Neural crest cell (in vitro differentiated cells): Measurements from ENCODE around the gene SSTR5. TPM values are rescaled to one million over a fixed set of nuclear protein-coding genes. Genes with fewer than 3 reads are reported as not detected.

Experiments
- DNase-seq: peaks from one replicate; pipeline ENCODE4 v3.0.0; 2021; ENCODE audit warnings: low read depth, mixed read lengths, low spot score
- H3K27ac Mint-ChIP-seq: one replicate; pipeline ENCODE4 v1.8.0; 2021; ENCODE audit warnings: mild to moderate bottlenecking, mixed read lengths; ENCODE audit not compliant: unreplicated experiment
- H3K27me3 Mint-ChIP-seq: 2 replicates; pipeline ENCODE4 v1.8.0; 2021; ENCODE audit warnings: low read depth, mild to moderate bottlenecking, mixed read lengths
- H3K36me3 Mint-ChIP-seq: 2 replicates; pipeline ENCODE4 v1.8.0; 2021; ENCODE audit warnings: low read depth, mild to moderate bottlenecking, mixed read lengths
- H3K4me1 Mint-ChIP-seq: 2 replicates; pipeline ENCODE4 v1.8.0; 2021; ENCODE audit warnings: mixed read lengths
- H3K4me3 Mint-ChIP-seq: one replicate; pipeline ENCODE4 v1.8.0; 2021; ENCODE audit warnings: mild to moderate bottlenecking, mixed read lengths
- H3K9me3 Mint-ChIP-seq: 2 replicates; pipeline ENCODE4 v1.8.0; 2021; ENCODE audit warnings: mixed read lengths
- total RNA-seq: library from RNA; stranded (reverse); gene quantifications from 2 replicates; pipeline ENCODE4 v1.2.1, GENCODE V29; 2021
- TF ChIP-seq, protein P1 (sequence below): fragments of 200-600 bp; sonication (generic); conservative IDR thresholded peaks from 2 replicates; pipeline ENCODE4 v1.5.0; 2021; ENCODE audit warnings: antibody characterized with exemption, mild to moderate bottlenecking

Gene SSTR5
- total RNA-seq, 1 donor from 2014 or later = not detected

DNA sequence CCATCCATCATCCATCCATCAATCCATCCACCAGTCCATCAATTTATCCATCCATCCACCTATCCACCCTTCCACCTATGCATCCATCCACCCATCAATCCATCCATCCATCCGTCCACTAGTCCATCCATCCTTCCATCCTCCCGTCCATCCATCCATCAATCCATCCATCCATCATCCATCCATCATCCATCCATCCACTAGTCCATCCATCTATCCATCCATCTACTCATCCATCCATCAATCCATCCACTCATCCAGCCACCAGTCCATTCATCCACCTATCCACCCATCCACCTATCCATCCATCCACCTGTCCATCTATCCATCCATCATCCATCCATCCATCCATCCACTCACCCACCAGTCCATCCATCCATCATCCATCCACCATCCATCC lies 39.9 kb upstream of the SSTR5 start:
- TF ChIP-seq, protein P1, sequence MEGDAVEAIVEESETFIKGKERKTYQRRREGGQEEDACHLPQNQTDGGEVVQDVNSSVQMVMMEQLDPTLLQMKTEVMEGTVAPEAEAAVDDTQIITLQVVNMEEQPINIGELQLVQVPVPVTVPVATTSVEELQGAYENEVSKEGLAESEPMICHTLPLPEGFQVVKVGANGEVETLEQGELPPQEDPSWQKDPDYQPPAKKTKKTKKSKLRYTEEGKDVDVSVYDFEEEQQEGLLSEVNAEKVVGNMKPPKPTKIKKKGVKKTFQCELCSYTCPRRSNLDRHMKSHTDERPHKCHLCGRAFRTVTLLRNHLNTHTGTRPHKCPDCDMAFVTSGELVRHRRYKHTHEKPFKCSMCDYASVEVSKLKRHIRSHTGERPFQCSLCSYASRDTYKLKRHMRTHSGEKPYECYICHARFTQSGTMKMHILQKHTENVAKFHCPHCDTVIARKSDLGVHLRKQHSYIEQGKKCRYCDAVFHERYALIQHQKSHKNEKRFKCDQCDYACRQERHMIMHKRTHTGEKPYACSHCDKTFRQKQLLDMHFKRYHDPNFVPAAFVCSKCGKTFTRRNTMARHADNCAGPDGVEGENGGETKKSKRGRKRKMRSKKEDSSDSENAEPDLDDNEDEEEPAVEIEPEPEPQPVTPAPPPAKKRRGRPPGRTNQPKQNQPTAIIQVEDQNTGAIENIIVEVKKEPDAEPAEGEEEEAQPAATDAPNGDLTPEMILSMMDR = no peak
- no peak overlapping the region for H3K4me3 Mint-ChIP-seq
- H3K27ac Mint-ChIP-seq = no peak overlapping the region
- H3K27me3 Mint-ChIP-seq = no peaks in the 10 kb centered on the region
- H3K4me1 Mint-ChIP-seq = no peaks in the 10 kb centered on the region
- no peaks in the 10 kb centered on the region for H3K36me3 Mint-ChIP-seq
- H3K9me3 Mint-ChIP-seq = no peaks in the 10 kb centered on the region
- DNase-seq = no peak

DNA sequence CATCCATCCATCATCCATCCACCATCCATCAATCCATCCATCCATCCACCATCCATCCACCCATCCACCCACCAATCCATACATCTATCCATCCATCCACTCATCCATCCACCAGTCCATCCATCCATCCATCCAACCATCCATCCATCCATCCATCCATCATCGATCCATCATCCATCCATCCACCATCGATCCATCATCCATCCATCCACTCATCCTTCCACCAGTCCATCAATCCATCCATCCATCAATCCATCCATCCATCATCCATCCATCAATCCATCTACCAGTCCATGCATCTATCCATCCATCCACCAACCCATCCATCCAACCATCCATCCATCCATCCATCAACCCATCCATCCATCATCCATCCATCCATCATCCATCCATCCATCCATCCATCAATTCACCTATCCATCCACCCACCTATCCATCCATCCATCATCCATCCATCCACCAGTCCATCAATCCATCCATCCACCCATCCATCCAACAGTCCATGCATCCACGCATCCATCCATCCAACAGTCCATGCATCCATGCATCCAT lies 39.3 kb upstream of the SSTR5 start:
- Mint-ChIP-seq H3K9me3 (no peaks in the 10 kb centered on the region), H3K4me3 (no peak overlapping the region), H3K36me3 (no peaks in the 10 kb centered on the region), H3K27me3 (no peaks in the 10 kb centered on the region), H3K27ac (no peak overlapping the region), H3K4me1 (no peaks in the 10 kb centered on the region)
- DNase-seq = no peak
- TF ChIP-seq, protein P1 = no peak

DNA sequence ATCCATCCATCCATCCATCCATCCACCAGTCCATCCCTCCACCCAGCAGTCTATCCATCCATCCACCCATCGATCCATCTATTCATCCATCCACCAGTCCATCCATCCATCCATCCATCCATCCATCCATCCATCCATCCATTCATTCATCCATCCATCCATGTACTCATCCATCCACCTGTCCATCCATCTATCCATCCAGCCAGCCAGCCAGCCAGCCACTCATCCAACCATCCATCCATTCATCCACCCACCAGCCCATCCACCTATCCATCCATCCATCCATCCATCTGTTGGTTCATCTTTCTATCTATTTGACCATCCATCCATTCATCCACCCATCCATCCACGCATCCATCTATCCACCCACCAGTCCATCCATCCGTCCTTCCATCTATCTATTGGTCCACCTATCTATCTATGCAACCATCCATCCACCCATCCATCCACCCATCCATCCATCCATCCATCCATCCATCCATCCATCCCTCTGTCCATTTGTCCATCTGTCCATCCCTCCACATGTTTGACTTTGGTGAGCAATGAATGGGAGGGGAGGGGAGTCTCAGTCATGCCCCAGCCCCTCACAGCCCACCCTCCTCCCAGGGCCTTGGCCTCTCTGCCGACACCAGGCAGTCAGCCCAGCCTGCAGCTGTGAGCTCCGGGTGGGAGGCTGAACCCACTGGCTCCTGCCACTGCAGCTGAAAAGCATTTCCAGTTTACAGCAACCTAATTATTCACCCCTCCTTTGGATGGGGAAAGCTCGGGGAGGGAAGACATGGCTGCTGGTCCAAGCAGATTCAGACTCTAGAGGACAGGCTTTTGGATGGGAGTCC lies 38.1 kb upstream of the SSTR5 start:
- Mint-ChIP-seq H3K27me3 (no peaks in the 10 kb centered on the region), H3K36me3 (no peaks in the 10 kb centered on the region), H3K4me1 (no peaks in the 10 kb centered on the region), H3K4me3 (no peak overlapping the region), H3K27ac (no peak overlapping the region), H3K9me3 (no peaks in the 10 kb centered on the region)
- TF ChIP-seq, protein P1 = no peak
- no peak for DNase-seq

DNA sequence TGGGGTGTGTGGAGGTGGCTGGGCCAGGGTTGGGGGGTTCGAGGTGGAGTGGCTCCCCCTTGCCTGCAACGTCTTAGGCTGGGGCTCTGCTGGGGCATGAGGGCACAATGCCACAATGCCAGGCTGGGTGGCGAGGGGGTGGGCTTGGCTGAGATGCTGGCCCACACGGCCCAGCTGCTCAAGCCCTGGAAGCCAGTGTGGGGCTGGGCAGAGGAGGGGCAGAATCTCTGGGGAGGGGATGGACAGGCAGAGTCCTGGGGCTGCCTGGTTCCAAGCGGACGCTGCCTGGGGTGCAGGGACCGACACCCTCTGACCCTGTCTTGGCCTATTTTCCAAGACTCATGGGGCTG lies 37.5 kb upstream of the SSTR5 start:
- no peaks in the 10 kb centered on the region for H3K27me3 Mint-ChIP-seq
- no peak for DNase-seq
- H3K4me1 Mint-ChIP-seq = no peaks in the 10 kb centered on the region
- H3K9me3 Mint-ChIP-seq = no peaks in the 10 kb centered on the region
- H3K27ac Mint-ChIP-seq = no peak overlapping the region
- H3K36me3 Mint-ChIP-seq = no peaks in the 10 kb centered on the region
- TF ChIP-seq, protein P1 = no peak
- H3K4me3 Mint-ChIP-seq = no peak overlapping the region

DNA sequence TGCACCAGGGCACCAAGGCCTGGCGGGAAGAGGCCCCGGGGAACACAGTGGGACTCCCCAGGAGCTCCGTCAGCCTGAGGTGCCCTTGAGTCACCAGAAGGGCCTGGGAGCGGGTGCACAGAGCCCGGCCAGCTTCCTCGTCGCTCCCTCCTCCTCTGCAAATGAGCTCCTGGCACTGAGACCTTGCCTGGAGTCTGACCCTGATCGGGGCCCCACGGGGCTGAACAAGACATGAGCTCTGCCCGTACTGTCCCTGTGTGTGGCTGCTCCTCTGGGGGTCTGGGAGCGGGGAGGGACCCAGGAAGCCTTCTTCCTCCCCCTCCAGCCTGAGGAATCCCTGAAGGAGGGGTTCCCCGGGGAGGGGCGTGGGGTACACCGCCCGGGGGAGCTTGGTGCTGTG lies 36.4 kb upstream of the SSTR5 start:
- H3K4me3 Mint-ChIP-seq = no peak overlapping the region
- H3K27ac Mint-ChIP-seq = no peak overlapping the region
- DNase-seq = no peak
- TF ChIP-seq, protein P1 = no peak
- H3K4me1 Mint-ChIP-seq = no peaks in the 10 kb centered on the region
- H3K36me3 Mint-ChIP-seq = no peaks in the 10 kb centered on the region
- no peaks in the 10 kb centered on the region for H3K9me3 Mint-ChIP-seq
- H3K27me3 Mint-ChIP-seq = no peaks in the 10 kb centered on the region
